GM19468 (cell line): Measurements from ENCODE around the gene MITF.
"Not testable (repeated sequence)": the region's sequence is repeated elsewhere in the genome, so short reads cannot be mapped to it uniquely, and the experiment has no call there.

Experiments used
- ATAC-seq: cut with Tn5 transposase; IDR thresholded peaks from one replicate; pipeline ENCODE4 v1.9.1; 2021; ENCODE audit warnings: mild to moderate bottlenecking, moderate library complexity, moderate number of reproducible peaks; ENCODE audit not compliant: unreplicated experiment; ENCODE audit errors: extremely low read depth

MITF gene

GRCh38 chr3:69900331-69900730 lies 161.1 kb downstream of the MITF start:
- ATAC-seq = no peak

- no peak for ATAC-seq
Measured at GRCh38 chr3:69901802-69902201, 162.5 kb downstream of the MITF start.

- ATAC-seq = no peak
Measured at GRCh38 chr3:69902386-69902785, 163.1 kb downstream of the MITF start.

GRCh38 chr3:69906351-69906966 lies 167.2 kb downstream of the MITF start:
- ATAC-seq = no peak

GRCh38 chr3:69907554-69907953 lies 168.3 kb downstream of the MITF start:
- ATAC-seq = no peak

- ATAC-seq = not testable (repeated sequence)
Measured at GRCh38 chr3:69909859-69910258, 170.6 kb downstream of the MITF start.

- ATAC-seq = no peak
Measured at GRCh38 chr3:69913422-69913821, 174.2 kb downstream of the MITF start.

- no peak for ATAC-seq
Measured at GRCh38 chr3:69914395-69914794, 175.1 kb downstream of the MITF start.

- no peak for ATAC-seq
Measured at GRCh38 chr3:69915726-69916125, 176.5 kb downstream of the MITF start.

- not testable (repeated sequence) for ATAC-seq
Measured at GRCh38 chr3:69920009-69920408, 180.7 kb downstream of the MITF start.

- no peak for ATAC-seq
Measured at GRCh38 chr3:69921651-69922050, 182.4 kb downstream of the MITF start.

GRCh38 chr3:69922521-69923000 lies 183.3 kb downstream of the MITF start:
- ATAC-seq = no peak

GRCh38 chr3:69925506-69925905 lies 186.2 kb downstream of the MITF start:
- no peak for ATAC-seq

- no peak for ATAC-seq
Measured at GRCh38 chr3:69926385-69926784, 187.1 kb downstream of the MITF start.

- ATAC-seq = no peak
Measured at GRCh38 chr3:69927571-69927970, 188.3 kb downstream of the MITF start.

- ATAC-seq = no peak
Measured at GRCh38 chr3:69929019-69929418, 189.8 kb downstream of the MITF start.

- no peak for ATAC-seq
Measured at GRCh38 chr3:69930564-69930963, 191.3 kb downstream of the MITF start.

- ATAC-seq = no peak
Measured at GRCh38 chr3:69932087-69932486, 192.8 kb downstream of the MITF start.

- ATAC-seq = no peak
Measured at GRCh38 chr3:69932501-69932900, 193.2 kb downstream of the MITF start.

GRCh38 chr3:69934398-69934797 lies 195.1 kb downstream of the MITF start:
- no peak for ATAC-seq

- ATAC-seq = no peak
Measured at GRCh38 chr3:69936266-69936665, 197.0 kb downstream of the MITF start.

GRCh38 chr3:69938061-69938460 lies 198.8 kb downstream of the MITF start:
- no peak for ATAC-seq
